Astrocyte of the cerebellum (primary cell): ENCODE measurements around the gene DDX39A.

Experiments
- DNase-seq: peaks from one replicate; pipeline ENCODE4 v3.0.0-alpha.2; 2011; ENCODE audit warnings: low read depth
- H3K4me3 ChIP-seq: 2 replicates; pipeline ENCODE4 v1.5.1; 2011; ENCODE audit warnings: mild to moderate bottlenecking, low read depth, low read length, moderate library complexity
- CTCF ChIP-seq: IDR thresholded peaks from 2 replicates; pipeline ENCODE4 v1.5.1; 2012; ENCODE audit warnings: low read length, low read depth, moderate library complexity, mild to moderate bottlenecking; ENCODE audit errors: missing control alignments
- in situ Hi-C: cut with HindIII; loops from 2 replicates; pipeline ENCODE4 v1.10.0; 2017; ENCODE audit warnings: low sequenced_read_pairs

DDX39A gene

GRCh38 chr19:14450876-14451275, 31.7 kb upstream of the DDX39A start:
- DNase-seq, result no peak
- H3K4me3 ChIP-seq, result no peak overlapping the region
- TF ChIP-seq CTCF, result no peak
- in situ Hi-C loops, result no loop called here

GRCh38 chr19:14450168-14450874, 31.2 kb upstream of the DDX39A start:
- in situ Hi-C loops, result no loop called here

DNA sequence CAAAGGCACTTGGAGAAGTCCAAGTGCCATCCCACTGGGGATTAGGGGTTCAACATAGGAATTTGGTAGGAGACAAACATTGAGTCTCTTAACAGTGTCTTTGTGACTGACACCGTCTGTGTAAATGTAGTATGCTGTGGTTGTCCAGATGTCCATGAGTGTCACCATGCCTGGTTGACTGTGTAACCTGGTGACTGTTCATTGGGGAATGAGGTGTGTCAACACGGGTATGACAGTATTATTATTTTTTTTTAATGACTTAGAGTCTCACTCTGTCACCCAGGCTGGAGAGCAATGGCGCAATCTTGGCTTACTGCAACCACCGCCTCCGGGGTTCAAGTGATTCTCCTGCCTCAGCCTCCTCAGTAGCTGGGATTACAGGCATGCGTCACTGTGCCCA, 30.2 kb upstream of the DDX39A start:
- no peak overlapping the region for H3K4me3 ChIP-seq
- in situ Hi-C loops, result no loop called here
- DNase-seq, result no peak
- no peak for TF ChIP-seq CTCF

More at GRCh38 chr19:14450168-14450874, 31.2 kb upstream of the DDX39A start:
- H3K4me3 ChIP-seq, result no peak overlapping the region
- DNase-seq, result no peak
- no peak for TF ChIP-seq CTCF

- H3K4me3 ChIP-seq, result no peak overlapping the region
- TF ChIP-seq CTCF, result no peak
- DNase-seq, result no peak
- in situ Hi-C loops, result no loop called here
Measured at GRCh38 chr19:14446336-14447036, 27.3 kb upstream of the DDX39A start.

DNA sequence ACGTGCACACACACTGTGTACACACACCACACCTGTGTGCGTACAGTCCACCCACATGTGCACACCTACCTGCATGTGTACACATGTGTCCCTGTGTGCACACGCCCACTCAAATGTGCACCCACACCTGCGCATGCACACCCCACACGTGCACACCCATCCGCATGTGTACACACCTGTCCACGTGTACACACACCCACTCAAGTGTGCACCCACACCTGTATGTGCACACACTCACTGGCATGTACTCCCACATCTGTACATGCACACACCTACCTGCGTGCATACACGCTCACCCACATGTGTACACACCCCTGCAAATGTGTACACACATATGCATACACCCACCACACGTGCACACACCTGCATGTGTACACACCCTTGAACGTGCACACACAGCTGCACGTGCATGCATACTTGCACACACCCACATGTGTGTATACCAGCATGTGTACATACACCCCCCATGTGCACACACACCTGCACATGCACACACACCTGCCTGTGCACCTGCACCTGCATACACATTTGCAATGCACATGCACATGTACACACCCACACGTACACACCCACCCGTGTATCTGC, 24.6 kb upstream of the DDX39A start:
- TF ChIP-seq CTCF, result no peak
- in situ Hi-C loops, result no loop called here
- no peak overlapping the region for H3K4me3 ChIP-seq
- DNase-seq, result no peak

DNA sequence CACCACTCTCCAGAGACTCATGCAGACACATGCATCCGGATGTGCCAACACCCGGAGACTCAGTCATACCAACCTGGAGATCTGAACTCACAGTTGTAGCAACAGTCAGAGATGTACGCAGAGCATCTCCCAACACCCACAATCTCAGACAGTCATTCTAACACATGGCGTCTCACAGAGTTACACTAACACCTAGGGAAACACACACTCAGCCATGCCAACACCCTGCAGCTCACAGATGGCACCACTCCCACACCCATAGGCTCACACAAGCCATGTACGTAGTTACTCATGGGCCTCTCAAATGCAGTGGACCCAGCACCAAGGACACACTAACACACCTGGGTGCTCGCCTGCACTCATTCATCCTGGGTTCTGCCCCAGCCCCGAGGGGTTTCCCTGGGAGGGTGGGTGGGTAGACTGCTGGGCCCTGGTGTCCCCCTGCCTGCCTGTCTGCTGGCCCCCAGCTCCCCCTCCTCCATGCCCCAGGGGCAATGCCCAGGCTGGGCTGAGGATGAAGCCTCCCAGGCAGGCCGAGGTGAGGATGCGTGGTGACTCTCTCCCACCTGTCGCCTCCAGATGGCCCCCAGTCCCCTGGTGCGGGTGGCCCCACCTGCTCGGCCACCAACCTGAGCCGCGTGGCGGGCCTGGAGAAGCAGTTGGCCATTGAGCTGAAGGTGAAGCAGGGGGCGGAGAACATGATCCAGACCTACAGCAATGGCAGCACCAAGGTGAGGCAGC, 23.9 kb upstream of the DDX39A start:
- DNase-seq, result no peak
- in situ Hi-C loops, result no loop called here
- TF ChIP-seq CTCF, result no peak
- no peak overlapping the region for H3K4me3 ChIP-seq
